SK-N-SH treated with all-trans-retinoic acid at 6 μM for 48 hours (cell line): ENCODE measurements around the gene PTPRH.

Experiments
- ATAC-seq: fragments of 200-7000 bp; cut with Tn5 transposase; 3 replicates; pipeline ENCODE4 v1.9.1; 2020; ENCODE audit warnings: mild to moderate bottlenecking, moderate library complexity
- ARNTL ChIP-seq: fragments of 450-650 bp; formaldehyde crosslinking; IDR thresholded peaks from 2 replicates; pipeline ENCODE4 v1.5.0; 2020; ENCODE audit warnings: low read depth, mild to moderate bottlenecking, moderate library complexity, borderline replicate concordance
- BACH2 ChIP-seq: fragments of 250-450 bp; sonication (Bioruptor Pico); IDR thresholded peaks from 2 replicates; pipeline ENCODE4 v1.9.0; 2021; ENCODE audit warnings: mild to moderate bottlenecking, borderline replicate concordance
- CREB5 ChIP-seq: fragments of 250-450 bp; sonication (Bioruptor Pico); IDR thresholded peaks from 2 replicates; pipeline ENCODE4 v1.5.1; 2020; ENCODE audit warnings: low read depth, mild to moderate bottlenecking, moderate library complexity
- CSDC2 ChIP-seq: fragments of 250-450 bp; sonication (Bioruptor Pico); IDR thresholded peaks from 2 replicates; pipeline ENCODE4 v1.5.0; 2020; ENCODE audit warnings: mild to moderate bottlenecking, moderate library complexity
- CSRNP3 ChIP-seq: fragments of 250-450 bp; sonication (Bioruptor Pico); IDR thresholded peaks from 2 replicates; pipeline ENCODE4 v1.5.1; 2021; ENCODE audit warnings: mild to moderate bottlenecking, moderate library complexity
- ESRRG ChIP-seq: fragments of 250-450 bp; sonication (Bioruptor Pico); IDR thresholded peaks from 2 replicates; pipeline ENCODE4 v1.6.1; 2021; ENCODE audit warnings: mild to moderate bottlenecking
- GLIS3 ChIP-seq: fragments of 250-450 bp; sonication (Bioruptor Pico); IDR thresholded peaks from 2 replicates; pipeline ENCODE4 v1.5.0; 2020; ENCODE audit warnings: mild to moderate bottlenecking, moderate library complexity
- ISL1 ChIP-seq: fragments of 250-450 bp; sonication (Bioruptor Pico); IDR thresholded peaks from 2 replicates; pipeline ENCODE4 v2.1.2; 2022; ENCODE audit warnings: mild to moderate bottlenecking, moderate library complexity
- POU6F1 ChIP-seq: fragments of 250-450 bp; sonication (Bioruptor Pico); IDR thresholded peaks from 2 replicates; pipeline ENCODE4 v1.8.0; 2021; ENCODE audit warnings: low read depth, mild to moderate bottlenecking, moderate library complexity, borderline replicate concordance
- PPARA ChIP-seq: fragments of 250-450 bp; sonication (Bioruptor Pico); IDR thresholded peaks from 2 replicates; pipeline ENCODE4 v1.5.0; 2020; ENCODE audit warnings: mild to moderate bottlenecking, borderline replicate concordance
- SNAI2 ChIP-seq: fragments of 250-450 bp; sonication (Bioruptor Pico); IDR thresholded peaks from 2 replicates; pipeline ENCODE4 v1.5.0; 2020; ENCODE audit warnings: mild to moderate bottlenecking, moderate library complexity
- TCF4 ChIP-seq: fragments of 250-450 bp; sonication (Bioruptor Pico); IDR thresholded peaks from 2 replicates; pipeline ENCODE4 v1.8.0; 2021; ENCODE audit warnings: mild to moderate bottlenecking, moderate library complexity, borderline replicate concordance
- ZC3H10 ChIP-seq: fragments of 250-450 bp; sonication (Bioruptor Pico); IDR thresholded peaks from 2 replicates; pipeline ENCODE4 v1.5.1; 2021; ENCODE audit warnings: mild to moderate bottlenecking, moderate library complexity
- ZFP3 ChIP-seq: fragments of 250-450 bp; sonication (Bioruptor Pico); IDR thresholded peaks from 2 replicates; pipeline ENCODE4 v1.5.0; 2020; ENCODE audit warnings: mild to moderate bottlenecking, moderate library complexity
- ZNF565 ChIP-seq: fragments of 450-650 bp; formaldehyde crosslinking; conservative IDR thresholded peaks from 2 replicates; pipeline ENCODE4 v1.5.0; 2020; ENCODE audit warnings: low read depth, mild to moderate bottlenecking, moderate library complexity
- ZNF70 ChIP-seq: fragments of 450-650 bp; formaldehyde crosslinking; IDR thresholded peaks from 2 replicates; pipeline ENCODE4 v1.5.0; 2020; ENCODE audit warnings: mild to moderate bottlenecking, moderate library complexity
- ZNF8 ChIP-seq: fragments of 450-650 bp; formaldehyde crosslinking; IDR thresholded peaks from 2 replicates; pipeline ENCODE4 v1.5.0; 2020; ENCODE audit warnings: mild to moderate bottlenecking, moderate library complexity

PTPRH gene

DNA sequence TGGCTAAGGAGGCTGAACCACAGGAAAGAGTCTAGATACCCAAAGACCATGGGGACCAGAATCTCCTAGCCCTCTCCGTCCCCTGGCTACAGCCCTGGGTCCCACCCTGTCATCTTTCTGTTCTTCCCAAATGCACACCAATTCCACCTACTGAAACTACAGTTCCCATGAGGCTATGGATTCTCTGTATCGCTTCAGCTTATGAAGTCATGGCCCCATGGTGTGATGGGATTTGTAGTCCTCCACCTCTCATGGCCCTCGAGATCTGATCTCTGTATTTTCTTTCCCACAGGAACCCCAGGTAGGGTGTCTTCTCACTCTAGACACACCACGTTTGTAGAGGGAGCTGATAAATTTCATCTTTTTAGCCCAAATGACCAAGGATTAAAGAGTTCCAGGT lies 11.8 kb downstream of the PTPRH start (continued):
- TF ChIP-seq CSRNP3 (CRISPR knock-in tag) (no peak), BACH2 (CRISPR knock-in tag) (no peak)

DNA sequence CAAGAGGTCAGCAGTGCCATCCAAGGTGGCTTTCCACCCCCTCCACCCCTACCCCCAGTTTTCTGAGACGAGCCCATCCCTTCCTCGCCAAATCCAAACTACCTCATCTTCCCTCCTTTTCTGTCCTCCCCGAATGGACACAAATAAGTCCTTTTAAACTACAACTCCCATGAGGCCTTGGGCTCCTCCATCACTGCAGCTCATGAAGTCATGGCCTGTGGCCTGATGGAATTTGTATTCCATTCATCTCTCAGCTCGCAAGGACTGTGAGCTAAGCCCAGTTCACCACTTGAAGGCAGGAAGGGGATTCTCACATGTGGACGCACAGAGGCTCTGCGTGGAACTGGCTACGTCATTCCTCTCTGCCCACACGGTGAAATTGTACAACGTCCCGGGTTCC lies 12.5 kb downstream of the PTPRH start:
- TF ChIP-seq ZNF8 (CRISPR knock-in tag) (no peak), GLIS3 (no peak), CREB5 (CRISPR knock-in tag) (no peak)
- TF ChIP-seq, all 23 proteins: peak for 0
- peak; percentile 64; the same call in 2 of the 3 replicates for ATAC-seq

DNA sequence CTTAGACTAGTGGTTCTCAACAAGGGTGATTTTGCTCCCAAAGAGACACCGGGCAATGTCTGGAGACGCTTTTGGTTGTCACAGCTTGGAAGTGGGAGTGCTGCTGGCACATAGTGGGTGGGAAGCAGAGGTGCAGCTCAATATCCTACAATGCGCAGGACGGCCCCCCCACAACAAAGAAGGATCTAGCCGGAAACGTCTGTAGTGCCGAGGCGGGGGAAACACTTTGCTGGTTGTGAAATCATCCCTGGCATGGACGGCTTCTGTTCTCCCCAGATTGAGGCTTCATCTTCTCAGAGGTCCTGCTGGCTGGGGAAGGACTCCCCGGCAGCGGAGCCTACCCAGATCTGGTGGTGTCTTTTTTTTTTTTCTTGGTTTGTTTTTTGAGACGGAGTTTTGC lies 15.8 kb downstream of the PTPRH start:
- no peak for ATAC-seq
- no peak for TF ChIP-seq TCF4 (CRISPR knock-in tag)
- TF ChIP-seq CSDC2, result no peak
- no peak for TF ChIP-seq ISL1
- TF ChIP-seq GLIS3, result no peak
- no peak for TF ChIP-seq CREB5 (CRISPR knock-in tag)
- no peak for TF ChIP-seq ESRRG
- TF ChIP-seq ZNF565 (CRISPR knock-in tag), result no peak
- no peak for TF ChIP-seq ZNF70
- TF ChIP-seq, all 23 proteins: peak for 0

DNA sequence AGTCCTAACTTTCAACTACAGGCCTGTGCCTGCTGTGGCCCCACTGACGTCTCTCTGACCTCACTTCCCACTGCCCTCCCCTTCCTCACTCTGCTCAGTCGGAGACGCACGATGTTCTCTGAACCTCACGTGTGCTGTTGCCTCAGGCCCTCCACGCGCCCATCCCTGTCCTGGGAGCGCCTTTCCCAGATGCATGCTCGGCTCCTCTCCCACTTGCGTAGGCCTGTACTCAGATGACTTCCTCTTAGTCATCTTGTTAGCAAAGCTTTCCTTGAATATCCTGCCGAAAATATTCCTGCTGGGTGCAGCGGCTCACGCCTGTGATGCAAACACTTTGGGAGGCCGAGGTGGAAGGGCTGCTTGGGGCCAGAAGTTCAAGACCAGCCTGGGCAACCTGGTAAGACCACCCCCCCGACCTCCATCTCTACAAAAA lies 19.9 kb downstream of the PTPRH start:
- TF ChIP-seq ISL1 (no peak), ZC3H10 (peak; percentile 57; the same call in 1 of the 2 replicates)
- ATAC-seq, result peak; percentile 86

DNA sequence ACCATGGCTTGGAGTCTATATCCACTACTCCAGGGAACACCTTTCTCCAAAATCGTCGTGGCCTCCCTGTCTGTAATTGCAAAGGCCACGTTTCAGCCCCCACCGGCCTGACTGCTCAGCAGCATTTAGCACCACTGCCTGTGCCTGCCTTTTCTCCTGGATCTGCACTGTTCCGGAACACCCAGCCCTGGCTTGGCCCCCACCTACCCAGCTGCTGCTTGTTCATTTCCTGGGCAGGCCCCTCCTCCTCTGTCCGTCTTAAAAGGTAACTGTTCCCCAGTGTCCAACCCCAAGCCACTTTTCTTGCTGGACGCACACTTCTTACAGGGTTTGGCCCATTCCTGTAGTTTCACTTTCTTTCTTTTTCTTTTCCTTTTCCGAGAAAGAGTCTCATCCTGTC lies 20.7 kb downstream of the PTPRH start:
- no peak for TF ChIP-seq ZFP3 (CRISPR knock-in tag)
- no peak for TF ChIP-seq CSRNP3 (CRISPR knock-in tag)
- no peak for TF ChIP-seq ZC3H10
- ATAC-seq, result no peak; the same call in 2 of the 3 replicates

DNA sequence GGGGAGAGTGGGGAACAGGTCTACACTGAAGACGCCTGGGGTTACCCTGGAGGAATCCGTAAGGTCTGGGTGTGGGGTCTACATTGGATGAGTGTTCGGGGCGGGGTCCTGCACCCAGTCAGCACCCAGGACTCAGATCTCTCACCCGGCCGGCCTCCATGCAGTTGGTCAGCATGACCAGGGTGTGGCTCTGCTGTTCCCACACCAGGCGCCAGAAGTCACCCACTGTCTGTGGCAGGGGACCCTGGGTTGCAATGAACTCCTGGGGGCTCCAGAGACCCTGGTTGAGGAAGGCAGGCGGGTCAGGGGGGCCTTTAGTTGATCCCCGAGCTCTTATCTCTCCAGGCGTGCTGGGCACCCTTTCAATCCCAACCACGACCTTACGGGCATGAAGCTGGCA lies 23.2 kb downstream of the PTPRH start:
- ATAC-seq, result no peak
- no peak for TF ChIP-seq ZC3H10
- no peak for TF ChIP-seq CREB5 (CRISPR knock-in tag)
- no peak for TF ChIP-seq ZNF8 (CRISPR knock-in tag)
- no peak for TF ChIP-seq ARNTL (CRISPR knock-in tag)
- no peak for TF ChIP-seq ZNF565 (CRISPR knock-in tag)
- no peak for TF ChIP-seq SNAI2
- no peak for TF ChIP-seq PPARA (CRISPR knock-in tag)
- TF ChIP-seq BACH2 (CRISPR knock-in tag), result no peak
- TF ChIP-seq ISL1, result no peak
- no peak for TF ChIP-seq GLIS3
- no peak for TF ChIP-seq ZFP3 (CRISPR knock-in tag)
- no peak for TF ChIP-seq CSDC2
- no peak for TF ChIP-seq POU6F1 (CRISPR knock-in tag)
